NCI-H1694 (cell line): ENCODE data around the gene EXOC3L4.

Experiments used
- DNase-seq: peaks from one replicate; lab custom pipeline; 2025; lab: John Stamatoyannopoulos, UW

The EXOC3L4 gene

DNA sequence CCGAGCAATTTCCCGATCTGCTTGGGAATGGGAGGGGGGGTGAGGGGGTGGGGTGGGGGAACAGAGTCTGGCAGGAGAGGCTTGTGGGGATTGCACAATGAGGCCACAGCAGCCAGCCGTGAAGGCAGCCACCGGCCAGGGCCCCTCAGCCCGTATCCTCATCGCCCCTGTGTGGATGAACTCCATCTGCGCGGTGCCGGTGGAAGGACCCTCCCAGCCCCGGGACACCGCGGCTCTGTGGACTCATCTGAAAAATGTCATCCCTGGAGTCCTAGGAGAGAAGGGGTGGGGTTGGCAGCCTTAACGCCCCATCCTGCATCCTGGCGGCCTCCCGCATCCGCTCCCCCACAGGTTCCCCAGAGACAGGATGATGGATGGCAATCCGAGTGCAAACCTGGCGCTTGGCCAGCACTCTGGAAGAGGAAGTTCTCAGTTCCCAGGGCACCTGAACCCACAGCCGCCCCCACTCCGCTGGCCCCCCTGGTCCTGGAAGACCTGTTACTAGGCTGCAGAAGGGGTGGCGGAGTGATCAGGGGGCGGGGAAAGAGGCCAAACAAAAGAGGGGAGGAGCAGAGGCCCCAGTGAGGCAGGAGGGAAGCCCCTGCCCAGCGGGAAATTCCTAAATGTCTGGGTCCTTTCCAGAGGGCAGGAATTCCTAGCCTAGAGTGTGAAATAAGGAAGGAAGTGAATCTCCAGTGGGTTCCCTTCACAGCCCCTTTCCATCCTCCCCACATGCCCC lies 27.5 kb downstream of the EXOC3L4 start:
- peak; percentile 97 for DNase-seq

DNA sequence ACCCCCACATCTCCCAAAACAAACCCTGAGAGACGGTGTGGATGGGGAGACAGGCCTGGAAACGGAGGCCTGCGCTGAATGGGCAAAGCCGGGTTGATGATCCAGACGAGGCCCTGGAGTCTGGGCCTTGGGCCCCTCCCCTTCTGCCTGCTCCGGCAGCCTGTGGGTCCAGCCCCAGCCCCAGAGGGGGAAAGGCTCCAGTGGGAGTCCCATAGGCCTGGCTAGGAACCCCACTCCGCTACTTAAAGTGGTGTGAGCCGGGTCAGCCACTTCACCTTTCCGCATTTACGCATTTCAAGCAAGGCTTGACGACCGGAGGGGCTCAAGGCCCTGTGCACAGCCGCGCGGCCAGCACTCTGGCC lies 28.0 kb downstream of the EXOC3L4 start:
- DNase-seq, result no peak

DNA sequence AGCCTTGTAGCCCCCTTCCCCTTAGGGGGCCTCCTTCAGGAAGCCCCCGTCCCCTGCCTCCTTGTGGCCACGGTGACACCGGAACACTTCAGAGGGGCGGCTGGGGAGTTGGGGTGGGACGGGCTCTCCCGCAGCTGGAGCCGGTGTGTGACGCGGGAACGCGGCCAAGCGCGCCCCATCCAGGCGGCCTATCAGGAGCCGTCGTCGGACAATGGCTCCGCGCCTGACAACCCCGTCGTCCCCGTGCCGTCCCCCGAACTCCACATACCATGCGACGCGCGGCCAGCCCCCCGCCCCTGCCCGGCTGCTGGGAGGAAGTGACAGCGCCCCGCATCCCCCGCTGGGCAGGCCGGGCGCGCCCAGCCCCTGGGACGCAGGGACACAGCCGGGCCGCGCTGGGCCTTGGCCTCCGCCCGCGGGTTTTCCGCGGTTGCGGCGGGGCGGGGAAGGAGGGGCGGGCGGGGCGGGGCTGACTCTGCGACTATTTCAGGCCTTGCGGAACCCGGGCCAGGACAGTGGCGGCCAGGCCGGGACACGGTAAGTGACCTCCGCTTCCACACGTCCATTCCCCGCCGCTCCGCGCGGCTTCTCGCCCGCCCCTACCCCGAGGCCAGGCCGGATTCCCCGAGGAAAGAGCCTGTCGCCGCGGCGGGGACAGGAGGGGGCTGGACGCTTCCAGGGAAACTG lies 28.6 kb downstream of the EXOC3L4 start, which contains the start of gene TNFAIP2:
TNFAIP2 (plus strand) TSS at position 515 of the 687 bp plus-strand sequence. CDS start 2,997 bp downstream, outside the sequence.
- no peak for DNase-seq

DNA sequence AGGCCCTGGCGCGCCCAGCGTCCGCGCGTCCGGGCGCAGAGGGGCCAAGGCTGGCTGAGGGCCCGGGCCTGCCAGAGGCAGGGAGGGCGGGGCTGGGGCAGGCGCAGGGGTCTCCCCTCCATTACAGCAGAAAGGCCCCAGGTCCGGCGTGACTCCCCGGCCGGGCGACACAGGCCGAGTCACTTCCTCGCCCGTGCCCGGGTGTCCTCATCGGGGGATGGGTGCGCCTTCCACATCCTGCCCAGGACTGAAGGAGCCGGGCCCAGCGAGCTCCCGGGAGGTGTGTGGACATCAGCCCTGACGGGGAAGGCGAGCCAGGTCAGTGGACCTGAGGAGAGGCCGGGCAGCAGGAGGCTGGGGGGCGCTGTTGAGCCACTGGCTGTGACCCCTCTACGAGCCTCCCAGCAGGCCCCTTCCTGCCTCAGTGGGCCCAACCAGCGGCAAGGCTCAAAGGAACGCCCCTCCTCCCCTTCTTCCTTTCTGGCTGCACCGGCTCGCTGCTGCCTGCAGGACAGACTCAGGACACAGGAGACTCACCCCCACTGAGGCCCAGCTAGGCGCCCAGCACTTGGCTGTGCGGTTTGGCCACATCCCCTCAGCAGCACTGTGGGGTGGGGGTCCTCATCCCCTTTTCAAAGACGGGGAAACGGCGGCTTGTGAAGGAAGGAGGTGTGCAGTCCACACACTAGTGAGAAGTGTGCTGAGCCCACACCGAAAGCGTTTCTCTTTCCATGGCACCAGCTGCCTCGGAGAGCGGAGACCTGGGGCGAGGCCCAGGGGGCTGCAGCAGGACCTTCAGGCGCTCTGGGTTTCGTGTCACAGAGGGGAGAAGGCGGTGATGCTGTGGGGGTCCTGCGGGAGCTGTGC lies 29.3 kb downstream of the EXOC3L4 start:
- DNase-seq, result no peak

DNA sequence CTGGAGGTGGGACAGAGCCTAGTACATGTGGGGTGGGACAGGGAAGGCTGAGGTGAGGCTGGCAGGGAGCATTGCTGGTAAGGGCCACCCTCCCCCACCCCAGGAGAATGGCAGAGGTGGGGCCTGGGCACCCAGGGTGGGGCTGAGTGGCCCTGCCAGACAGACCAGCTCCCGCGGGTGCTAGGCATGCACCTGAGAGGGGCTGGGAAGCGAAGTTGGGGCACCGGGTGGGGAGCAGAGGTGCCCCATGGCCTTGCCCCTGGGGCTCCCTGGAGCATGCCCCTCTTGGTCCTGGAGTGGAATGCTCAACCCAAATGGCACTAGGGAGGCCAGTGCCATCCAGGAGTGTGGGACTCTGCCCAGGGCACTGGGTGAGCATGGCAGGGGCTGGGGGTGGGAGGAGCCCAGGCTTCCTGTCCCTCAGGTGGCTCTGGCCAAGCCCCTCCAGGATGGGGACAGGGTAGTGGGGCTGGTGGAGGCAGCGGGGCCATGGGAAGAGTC lies 30.0 kb downstream of the EXOC3L4 start:
- DNase-seq, result no peak

DNA sequence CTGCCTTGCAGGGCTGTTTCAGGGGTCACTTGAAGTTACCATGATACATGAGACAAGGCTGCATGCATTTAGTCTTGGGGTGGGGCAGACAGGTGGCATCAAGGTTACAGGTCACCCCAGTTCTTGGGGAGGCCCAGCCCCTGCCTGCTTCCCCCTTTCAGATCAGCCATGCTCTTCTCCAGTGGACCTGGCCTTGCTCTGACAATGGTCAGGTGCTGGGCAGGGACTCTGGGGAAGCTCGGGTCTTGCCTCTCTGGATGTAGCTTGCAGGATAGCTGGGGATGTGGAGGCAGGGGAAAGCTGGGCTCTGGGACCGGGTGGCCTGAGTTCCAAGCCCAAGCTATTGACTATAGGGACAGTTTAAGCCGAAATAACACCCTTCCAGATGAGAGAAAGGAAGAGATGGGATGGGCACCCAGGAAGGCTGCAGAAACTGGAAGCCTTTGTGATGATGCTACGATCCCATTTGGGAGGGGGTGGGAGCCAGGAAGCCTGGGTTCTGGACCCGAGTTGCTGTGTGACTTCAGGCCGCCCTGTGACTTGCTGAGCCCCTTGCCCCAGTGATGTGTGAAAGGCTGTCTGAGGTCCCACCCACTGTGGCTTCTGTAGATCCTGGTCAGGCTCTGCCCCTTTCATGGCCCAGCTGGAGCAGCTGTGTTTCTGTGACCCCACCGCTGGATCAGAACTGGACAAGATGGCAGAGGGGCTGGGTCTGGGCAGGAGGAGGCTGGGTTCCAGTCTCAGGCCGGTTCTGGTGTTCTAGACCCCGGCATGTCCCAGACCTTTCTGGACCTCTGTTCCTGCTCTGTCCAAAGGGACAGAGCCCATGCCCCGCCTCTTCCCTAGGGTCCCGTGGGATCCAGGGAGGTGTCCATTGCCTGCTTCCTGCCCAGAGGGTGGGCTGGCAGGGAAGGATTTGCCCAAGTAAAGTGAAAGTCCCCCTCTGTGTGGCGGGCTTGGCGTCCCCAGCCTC lies 30.9 kb downstream of the EXOC3L4 start:
- no peak for DNase-seq

DNA sequence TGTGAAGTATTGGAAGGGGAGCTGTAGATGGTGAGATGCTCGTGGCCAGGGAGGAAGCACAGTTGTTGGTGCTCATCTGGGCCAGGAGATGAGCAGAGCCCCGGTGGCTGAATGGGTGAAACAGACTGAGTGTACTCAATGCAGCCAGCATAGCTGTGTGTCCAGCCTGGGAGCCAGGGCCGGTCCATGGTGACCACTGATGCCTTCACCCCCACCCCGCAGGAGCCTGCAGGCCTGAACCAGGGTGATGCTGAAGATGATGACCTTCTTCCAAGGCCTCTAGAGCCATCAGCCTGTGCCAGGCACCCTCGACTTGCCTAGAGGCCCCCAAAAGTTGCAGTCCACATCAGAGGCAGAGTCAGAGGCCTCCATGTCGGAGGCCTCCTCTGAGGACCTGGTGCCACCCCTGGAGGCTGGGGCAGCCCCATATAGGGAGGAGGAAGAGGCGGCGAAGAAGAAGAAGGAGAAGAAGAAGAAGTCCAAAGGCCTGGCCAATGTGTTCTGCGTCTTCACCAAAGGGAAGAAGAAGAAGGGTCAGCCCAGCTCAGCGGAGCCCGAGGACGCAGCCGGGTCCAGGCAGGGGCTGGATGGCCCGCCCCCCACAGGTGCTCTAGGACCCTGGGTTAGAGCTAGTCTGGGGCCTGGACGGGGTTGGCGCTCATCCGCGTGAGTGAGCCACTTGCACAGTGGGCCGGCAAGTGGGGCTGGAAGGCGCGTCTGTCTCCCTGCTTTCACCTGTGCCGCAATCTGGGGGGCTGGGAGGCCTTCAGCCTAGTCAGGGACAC lies 31.8 kb downstream of the EXOC3L4 start:
- no peak for DNase-seq

DNA sequence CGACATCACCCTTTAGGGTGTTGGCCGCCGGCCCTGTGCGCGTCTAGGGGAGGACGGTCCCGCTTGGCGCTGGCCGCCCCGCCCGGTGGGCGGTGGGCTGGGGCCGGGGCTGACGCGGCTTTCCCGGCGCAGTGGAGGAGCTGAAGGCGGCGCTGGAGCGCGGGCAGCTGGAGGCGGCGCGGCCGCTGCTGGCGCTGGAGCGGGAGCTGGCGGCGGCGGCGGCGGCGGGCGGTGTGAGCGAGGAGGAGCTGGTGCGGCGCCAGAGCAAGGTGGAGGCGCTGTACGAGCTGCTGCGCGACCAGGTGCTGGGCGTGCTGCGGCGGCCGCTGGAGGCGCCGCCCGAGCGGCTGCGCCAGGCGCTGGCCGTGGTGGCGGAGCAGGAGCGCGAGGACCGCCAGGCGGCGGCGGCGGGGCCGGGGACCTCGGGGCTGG lies 32.4 kb downstream of the EXOC3L4 start:
- DNase-seq, result no peak

DNA sequence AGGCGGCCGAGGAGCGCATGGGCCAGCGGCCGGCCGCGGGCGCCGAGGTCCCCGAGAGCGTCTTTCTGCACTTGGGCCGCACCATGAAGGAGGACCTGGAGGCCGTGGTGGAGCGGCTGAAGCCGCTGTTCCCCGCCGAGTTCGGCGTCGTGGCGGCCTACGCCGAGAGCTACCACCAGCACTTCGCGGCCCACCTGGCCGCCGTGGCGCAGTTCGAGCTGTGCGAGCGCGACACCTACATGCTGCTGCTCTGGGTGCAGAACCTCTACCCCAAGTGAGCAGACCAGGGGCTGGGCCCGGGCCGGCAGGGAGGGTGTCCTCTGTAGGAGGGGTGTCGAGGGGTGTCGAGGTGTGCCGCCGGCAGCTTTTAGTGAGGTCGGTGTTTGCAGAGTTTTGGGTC lies 32.8 kb downstream of the EXOC3L4 start:
- no peak for DNase-seq

DNA sequence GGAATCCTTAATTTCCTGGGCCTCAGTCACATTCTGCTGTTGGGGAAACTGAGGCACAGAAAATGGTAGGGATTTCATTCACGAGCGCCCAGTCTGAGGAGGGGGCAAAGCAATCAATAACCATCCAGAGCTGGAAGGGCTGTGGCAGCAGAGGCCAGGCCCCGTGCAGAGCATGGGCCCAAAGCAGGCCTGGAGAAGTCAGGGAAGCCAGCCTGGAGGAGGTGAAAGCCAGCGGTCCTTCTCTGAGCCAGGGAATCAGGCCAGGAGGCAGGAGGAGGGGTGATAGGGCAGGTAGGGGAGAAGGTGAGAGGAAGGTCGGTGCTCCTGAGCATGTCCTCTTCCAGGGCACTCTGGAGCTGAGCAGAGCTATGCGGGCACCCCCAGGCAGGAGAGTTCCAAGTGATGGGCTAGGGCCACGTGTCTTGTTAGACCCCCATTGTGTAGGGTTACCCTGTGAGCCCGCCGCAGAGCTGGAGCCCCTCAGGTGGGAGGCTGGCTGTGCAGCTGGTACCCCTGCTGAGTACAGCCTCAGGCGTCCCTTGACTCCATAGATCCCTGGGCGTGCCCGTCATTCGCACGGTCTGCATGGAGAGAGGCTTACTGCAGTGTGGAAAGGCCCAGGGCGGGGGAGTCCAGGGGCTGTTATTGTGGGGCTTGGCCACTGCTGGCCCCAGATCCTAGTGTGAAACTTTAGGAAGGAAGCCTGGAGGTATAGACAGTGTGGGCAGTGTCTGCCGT lies 33.5 kb downstream of the EXOC3L4 start:
- no peak for DNase-seq

DNA sequence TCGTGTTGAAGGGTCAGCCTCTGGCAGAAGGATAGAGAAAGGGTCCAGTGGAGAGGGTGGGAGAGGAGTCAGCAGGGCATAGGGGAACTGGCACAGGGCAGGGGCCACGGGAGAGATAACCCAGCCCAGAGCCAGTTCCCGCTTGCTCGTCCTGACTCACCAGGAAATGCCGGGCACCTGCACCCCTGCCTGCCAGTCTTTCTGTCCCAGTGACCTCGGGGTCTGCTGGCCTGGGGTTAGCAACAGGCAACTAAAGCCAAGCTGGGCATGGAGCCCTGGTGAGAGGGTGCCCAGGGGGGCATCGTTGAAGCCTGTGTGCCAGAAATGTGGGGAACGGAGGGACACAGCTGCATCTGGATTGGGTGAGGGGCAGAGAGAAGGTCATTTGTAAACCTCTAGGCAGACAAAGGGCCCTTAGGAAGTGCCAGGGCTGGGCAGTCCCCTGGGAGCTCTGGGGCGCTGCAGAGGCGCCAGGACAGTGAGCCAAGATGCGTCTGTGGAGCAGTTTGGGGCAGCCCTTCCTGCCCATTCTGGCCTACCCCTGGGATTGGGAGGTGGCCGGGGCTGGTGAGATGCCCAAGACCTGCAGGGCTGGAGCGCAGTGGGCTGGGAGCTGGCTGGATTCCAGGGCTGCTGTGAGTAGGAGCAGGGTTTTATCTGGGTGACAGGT lies 34.2 kb downstream of the EXOC3L4 start:
- no peak for DNase-seq

DNA sequence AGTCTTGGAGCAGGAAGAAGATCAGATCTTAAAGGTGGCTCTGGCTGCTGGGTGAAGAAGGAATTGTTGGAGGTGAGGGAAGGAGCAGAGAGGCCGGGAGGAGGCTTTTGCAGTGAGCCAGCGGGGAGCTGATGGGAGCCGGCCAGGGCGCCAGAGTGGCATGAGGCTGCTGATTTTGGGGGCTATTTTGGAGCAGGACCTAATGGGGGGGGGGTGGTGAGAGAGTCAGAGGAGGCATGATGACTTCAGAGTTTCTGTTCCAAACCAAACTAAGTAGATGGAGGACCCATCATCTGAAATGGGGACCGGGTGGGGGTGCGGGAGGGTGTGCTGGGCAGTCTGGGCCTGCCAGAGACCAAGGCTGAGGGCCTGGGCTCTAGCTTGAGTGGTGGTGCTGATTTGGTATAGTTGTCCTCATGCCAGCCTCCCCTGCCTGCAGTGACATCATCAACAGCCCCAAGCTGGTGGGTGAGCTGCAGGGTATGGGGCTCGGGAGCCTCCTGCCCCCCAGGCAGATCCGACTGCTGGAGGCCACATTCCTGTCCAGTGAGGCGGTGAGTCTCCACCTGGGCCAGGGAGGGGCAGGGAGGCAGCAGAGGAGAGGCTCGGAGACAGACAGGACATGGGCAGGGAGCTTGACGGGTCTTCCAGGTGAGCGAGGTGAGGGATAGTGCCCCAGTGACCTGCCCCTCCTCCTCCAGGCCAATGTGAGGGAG lies 34.9 kb downstream of the EXOC3L4 start:
- DNase-seq, result no peak

DNA sequence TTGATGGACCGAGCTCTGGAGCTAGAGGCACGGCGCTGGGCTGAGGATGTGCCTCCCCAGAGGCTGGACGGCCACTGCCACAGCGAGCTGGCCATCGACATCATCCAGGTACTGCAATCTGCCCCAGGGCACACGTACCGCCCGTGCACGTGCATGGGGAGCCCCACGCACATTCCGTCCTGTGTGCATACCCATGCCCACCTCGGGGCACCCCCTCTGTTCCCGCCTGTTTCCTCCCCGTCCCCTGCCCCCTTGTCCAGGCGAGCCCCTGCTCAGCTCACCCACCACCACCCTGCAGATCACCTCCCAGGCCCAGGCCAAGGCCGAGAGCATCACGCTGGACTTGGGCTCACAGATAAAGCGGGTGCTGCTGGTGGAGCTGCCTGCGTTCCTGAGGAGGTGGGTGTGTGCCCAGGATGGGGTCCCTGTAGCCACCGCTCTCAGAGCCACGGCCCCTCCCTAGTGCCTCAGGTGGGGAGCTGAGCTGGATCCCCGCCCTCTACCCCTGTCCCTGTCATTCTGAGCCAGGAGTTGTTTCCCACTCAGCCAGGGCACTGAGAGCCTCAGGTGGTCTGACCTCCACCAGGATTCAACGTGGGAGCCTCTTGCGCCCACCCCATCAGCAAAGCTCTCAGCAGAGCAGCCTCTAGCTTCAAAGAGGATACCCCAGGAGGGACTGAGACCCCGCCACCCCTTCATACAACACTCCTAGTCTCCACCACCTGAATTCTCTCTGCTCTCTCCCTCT lies 35.7 kb downstream of the EXOC3L4 start:
- DNase-seq, result no peak

DNA sequence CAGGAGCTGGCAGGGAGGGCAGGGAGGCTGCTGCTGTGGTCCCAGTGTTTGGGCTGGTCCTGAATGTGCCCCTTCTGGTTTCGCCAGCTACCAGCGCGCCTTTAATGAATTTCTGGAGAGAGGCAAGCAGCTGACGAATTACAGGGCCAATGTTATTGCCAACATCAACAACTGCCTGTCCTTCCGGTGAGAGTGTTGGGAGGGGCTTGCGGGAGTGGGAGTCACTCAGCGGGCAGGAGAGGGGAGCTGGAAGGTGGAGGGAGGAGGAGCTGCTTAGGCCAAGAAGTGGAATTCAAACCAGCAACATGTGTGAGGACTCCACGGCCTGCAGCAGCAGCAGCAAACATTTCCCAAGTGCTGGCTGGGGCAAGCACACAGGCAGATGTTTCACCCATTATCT lies 36.4 kb downstream of the EXOC3L4 start:
- peak; percentile 73 for DNase-seq

DNA sequence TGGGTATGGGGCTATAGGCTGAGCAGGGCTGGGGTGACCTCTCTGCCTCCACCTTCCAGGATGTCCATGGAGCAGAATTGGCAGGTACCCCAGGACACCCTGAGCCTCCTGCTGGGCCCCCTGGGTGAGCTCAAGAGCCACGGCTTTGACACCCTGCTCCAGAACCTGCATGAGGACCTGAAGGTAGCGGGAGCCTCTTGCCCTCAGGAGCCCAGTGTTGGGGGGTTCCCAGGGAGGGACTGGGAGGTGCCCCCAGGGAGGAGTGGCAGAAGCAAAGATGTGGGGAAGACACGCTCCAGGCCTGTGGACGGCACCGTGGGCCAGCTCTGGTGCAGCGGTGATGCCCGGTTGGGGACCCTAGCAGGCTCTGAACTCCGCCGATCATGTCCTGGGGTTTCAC lies 37.1 kb downstream of the EXOC3L4 start:
- no peak for DNase-seq

DNA sequence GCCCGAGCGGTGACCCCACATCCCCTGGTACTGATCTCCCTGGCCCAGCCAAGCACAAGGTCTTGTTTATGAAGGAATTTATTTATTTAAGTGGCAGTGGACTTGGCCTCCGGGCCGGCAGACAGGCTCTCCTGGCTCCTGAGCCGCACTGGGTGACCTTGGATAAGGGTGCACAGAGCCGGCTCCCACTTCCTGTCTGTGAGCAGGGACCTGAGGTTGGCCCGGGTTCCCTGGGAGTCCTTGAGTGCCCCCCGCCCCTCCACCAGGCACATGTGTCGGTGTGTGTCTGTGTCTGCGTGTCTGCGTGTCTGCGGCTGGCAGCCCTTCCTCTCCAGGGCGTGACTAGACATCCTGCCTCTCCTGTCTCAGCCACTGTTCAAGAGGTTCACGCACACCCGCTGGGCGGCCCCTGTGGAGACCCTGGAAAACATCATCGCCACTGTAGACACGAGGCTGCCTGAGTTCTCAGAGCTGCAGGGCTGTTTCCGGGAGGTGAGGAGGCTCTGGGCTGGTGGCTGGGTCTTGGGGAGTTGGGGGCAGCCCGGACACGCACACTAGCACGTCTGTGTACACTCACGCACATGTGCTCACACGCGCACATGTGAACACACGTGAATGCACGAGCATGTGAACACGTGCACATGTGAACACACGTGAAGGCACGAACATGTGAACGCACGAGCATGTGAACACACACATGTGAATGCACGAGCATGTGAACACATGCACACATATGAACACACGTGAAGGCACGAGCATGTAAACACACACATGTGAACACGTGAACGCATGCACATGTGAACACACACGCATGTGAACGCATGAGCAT lies 38.1 kb downstream of the EXOC3L4 start:
- DNase-seq, result no peak
